IPS DF 6.9 (cell line): ENCODE measurements around the gene FAM76A.
"Not testable (repeated sequence)": the region's sequence is repeated elsewhere in the genome, so short reads cannot be mapped to it uniquely, and the experiment has no call there.

ENCODE experiments used
- DNase-seq: peaks from one replicate; pipeline ENCODE4 v3.0.0-alpha.2; 2013; ENCODE audit warnings: low read depth, low spot score
- H3K27ac ChIP-seq: one replicate; pipeline ENCODE4 v1.5.1; 2013; ENCODE audit warnings: low read length, control low read depth
- H3K27me3 ChIP-seq: 2 replicates; pipeline ENCODE4 v1.6.1; 2013; ENCODE audit warnings: mild to moderate bottlenecking, low read length; ENCODE audit not compliant: control insufficient read depth, insufficient read depth
- H3K36me3 ChIP-seq: 2 replicates; pipeline ENCODE4 v1.6.1; 2013; ENCODE audit warnings: low read length; ENCODE audit not compliant: control insufficient read depth, insufficient read depth
- H3K4me1 ChIP-seq: 2 replicates; pipeline ENCODE4 v1.6.1; 2013; ENCODE audit warnings: low read length; ENCODE audit not compliant: control insufficient read depth, insufficient read depth
- H3K4me3 ChIP-seq: 2 replicates; pipeline ENCODE4 v1.5.1; 2013; ENCODE audit warnings: mild to moderate bottlenecking, low read length
- H3K9me3 ChIP-seq: 2 replicates; pipeline ENCODE4 v1.6.1; 2013; ENCODE audit warnings: low read length, inconsistent platforms; ENCODE audit not compliant: control insufficient read depth, insufficient read depth
- WGBS: extraction: QIAGEN DNeasy Blood & Tissue Kit; methylation state at CpG from one replicate; pipeline ENCODE4 v1.1.7; 2013; ENCODE audit warnings: mixed read lengths, missing lambda C conversion rate; ENCODE audit not compliant: insufficient read length, insufficient coverage; 5-methylcytosine and 5-hydroxymethylcytosine counted together

Gene FAM76A

DNA sequence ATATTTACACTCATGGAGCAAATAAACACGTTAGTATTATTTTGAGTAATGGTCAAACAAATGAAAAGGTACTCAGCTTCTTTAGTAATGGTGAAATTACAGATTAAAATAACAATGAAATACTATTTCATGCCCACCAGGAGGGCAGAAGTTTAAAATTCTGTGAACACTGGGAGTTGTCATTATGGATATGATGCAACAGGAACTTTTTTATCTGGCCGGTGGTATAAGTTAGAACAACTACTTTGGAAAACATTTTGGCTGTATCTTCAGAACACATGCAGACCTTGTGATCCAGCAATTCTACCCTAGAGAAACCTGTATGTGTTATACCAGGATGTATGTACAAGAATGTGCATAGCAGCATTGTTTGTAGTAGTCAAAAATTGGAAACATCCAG lies 81.6 kb downstream of the FAM76A start:
- no peaks in the 10 kb centered on the region for H3K27me3 ChIP-seq
- no peak overlapping the region for H3K27ac ChIP-seq
- H3K9me3 ChIP-seq = no peaks in the 10 kb centered on the region
- no CpG with 5 or more reads among the region's 2 CpGs for WGBS
- H3K4me3 ChIP-seq = no peak overlapping the region
- H3K36me3 ChIP-seq = no peaks in the 10 kb centered on the region
- DNase-seq = no peak
- H3K4me1 ChIP-seq = peaks cover 2% of the 10 kb centered on the region; the same call in 1 of the 2 replicates

GRCh38 chr1:27808131-27808530 lies 82.4 kb downstream of the FAM76A start:
- H3K4me1 ChIP-seq, H3K36me3 ChIP-seq, H3K27ac ChIP-seq, DNase-seq, H3K4me3 ChIP-seq, H3K27me3 ChIP-seq, H3K9me3 ChIP-seq: not testable (repeated sequence)
- WGBS = no CpG with 5 or more reads among the region's 3 CpGs

GRCh38 chr1:27809883-27810282 lies 84.1 kb downstream of the FAM76A start:
- peaks cover 2% of the 10 kb centered on the region; the same call in 1 of the 2 replicates for H3K4me1 ChIP-seq
- no CpG with 5 or more reads among the region's 1 CpG for WGBS
- no peaks in the 10 kb centered on the region for H3K36me3 ChIP-seq

DNA sequence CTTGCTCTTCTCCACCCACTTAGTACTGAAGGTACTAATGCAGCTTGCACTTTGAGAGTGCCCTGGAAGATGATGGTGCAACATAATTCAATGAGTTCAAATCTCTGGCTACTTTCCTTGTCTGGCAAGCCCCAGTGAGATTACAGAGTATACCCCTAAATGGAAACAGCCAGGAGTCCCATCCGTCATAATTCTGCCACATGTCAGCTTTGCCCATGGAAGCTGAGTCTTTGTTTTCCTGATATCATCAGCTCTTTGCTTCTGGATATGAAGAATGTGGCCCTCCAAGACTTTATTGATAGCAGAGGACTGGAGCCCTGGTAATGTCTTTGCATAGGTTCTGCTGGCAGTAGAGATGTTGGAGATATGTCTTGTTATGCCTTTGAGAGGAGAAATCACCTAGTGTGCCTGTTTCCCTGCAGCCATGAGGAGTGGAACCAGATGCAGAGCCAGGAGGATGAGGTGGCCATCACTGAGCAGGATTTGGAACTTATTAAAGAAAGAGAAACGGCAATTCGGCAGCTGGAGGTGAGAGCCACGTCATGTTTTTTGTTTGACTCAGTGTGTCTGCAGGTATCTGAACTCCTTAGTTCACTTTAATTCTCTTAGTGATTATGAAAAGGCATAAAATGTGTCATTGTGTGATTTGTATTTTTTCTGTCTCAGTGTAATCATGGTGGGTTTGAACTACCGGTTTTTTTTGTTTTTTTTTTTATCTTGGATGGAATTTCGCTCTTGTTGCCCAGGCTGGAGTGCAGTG lies 86.2 kb downstream of the FAM76A start:
- Histone ChIP-seq H3K4me3 (no peak overlapping the region), H3K36me3 (no peaks in the 10 kb centered on the region), H3K27ac (no peak overlapping the region), H3K4me1 (0 out of 2 replicates have a peak, but pooled peaks cover 1% of the 10 kb centered on the region), H3K9me3 (no peaks in the 10 kb centered on the region), H3K27me3 (no peaks in the 10 kb centered on the region)
- DNase-seq = no peak
- WGBS = no CpG with 5 or more reads among the region's 6 CpGs

More at GRCh38 chr1:27809883-27810282, 84.1 kb downstream of the FAM76A start:
- Histone ChIP-seq H3K9me3 (no peaks in the 10 kb centered on the region), H3K27me3 (no peaks in the 10 kb centered on the region), H3K4me3 (no peak overlapping the region), H3K27ac (no peak overlapping the region)
- DNase-seq = no peak
